ENCODE results near the gene CERS1. TPM values are rescaled to one million over a fixed set of nuclear protein-coding genes. Genes with fewer than 3 reads are reported as not detected.

The CERS1 gene
- total and polyA plus RNA-seq, 9 donors, result 0.36 to 2.6 (median 1.2) TPM

GRCh38 chr19:18833849-18834643 lies 61.9 kb downstream of the CERS1 start:
- Histone ChIP-seq H3K27ac (no peak overlapping the region), H3K27me3 (no peaks in the 10 kb centered on the region), H3K4me1 (ENCODE audit: insufficient read depth) (peaks cover 15% of the 10 kb centered on the region), H3K4me3 (peak overlapping the region; percentile 78), H3K36me3 (no peaks in the 10 kb centered on the region), H3K9me3 (no peaks in the 10 kb centered on the region)
- intact Hi-C loops (cut with DNase I), result no loop called here
- TF ChIP-seq EP300 (IDR thresholded peaks at IDR 0.05) (no peak), POLR2A (IDR thresholded peaks at IDR 0.05) (no peak)
- TF ChIP-seq, protein P1, sequence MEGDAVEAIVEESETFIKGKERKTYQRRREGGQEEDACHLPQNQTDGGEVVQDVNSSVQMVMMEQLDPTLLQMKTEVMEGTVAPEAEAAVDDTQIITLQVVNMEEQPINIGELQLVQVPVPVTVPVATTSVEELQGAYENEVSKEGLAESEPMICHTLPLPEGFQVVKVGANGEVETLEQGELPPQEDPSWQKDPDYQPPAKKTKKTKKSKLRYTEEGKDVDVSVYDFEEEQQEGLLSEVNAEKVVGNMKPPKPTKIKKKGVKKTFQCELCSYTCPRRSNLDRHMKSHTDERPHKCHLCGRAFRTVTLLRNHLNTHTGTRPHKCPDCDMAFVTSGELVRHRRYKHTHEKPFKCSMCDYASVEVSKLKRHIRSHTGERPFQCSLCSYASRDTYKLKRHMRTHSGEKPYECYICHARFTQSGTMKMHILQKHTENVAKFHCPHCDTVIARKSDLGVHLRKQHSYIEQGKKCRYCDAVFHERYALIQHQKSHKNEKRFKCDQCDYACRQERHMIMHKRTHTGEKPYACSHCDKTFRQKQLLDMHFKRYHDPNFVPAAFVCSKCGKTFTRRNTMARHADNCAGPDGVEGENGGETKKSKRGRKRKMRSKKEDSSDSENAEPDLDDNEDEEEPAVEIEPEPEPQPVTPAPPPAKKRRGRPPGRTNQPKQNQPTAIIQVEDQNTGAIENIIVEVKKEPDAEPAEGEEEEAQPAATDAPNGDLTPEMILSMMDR (IDR thresholded peaks at IDR 0.05), result no peak
- DNase-seq, result no peak
- 13 to 23% (median 18%) methylated on average over 18 of the region's 18 CpGs for WGBS, 3 donors

DNA sequence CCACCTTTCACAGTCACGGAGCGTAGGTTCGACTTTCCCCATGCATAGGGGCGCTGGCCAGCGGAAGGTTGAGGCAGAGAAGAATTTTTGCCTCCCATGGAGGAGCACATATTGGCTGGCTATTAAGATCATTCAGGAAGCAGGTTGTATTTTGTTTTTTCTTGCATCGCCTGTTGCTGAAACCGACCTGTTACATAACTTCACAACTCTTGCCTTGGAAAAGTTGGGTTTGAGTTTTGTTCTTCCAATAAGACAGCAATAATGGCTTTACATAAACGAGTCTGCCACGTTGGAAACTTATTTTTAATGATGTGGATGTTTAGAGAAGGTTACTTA lies 62.8 kb downstream of the CERS1 start:
- 2 to 4% (median 3%) methylated on average over 9 of the region's 9 CpGs for WGBS, 3 donors
- no peaks in the 10 kb centered on the region for H3K36me3 ChIP-seq
- H3K4me3 ChIP-seq, result peak overlapping the region; percentile 78
- DNase-seq, result no peak
- TF ChIP-seq EP300 (IDR thresholded peaks at IDR 0.05), result no peak
- no peak for TF ChIP-seq POLR2A (IDR thresholded peaks at IDR 0.05)
- TF ChIP-seq, protein P1 (IDR thresholded peaks at IDR 0.05), result no peak
- no peaks in the 10 kb centered on the region for H3K9me3 ChIP-seq
- no peaks in the 10 kb centered on the region for H3K27me3 ChIP-seq
- peak overlapping the region in 1 of 2 donors; percentile 33 for H3K27ac ChIP-seq
- H3K4me1 ChIP-seq (ENCODE audit: insufficient read depth), result peaks cover 15% of the 10 kb centered on the region
- intact Hi-C loops (cut with DNase I), result no loop called here

- Histone ChIP-seq H3K9me3 (no peaks in the 10 kb centered on the region), H3K4me1 (ENCODE audit: insufficient read depth) (peaks cover 15% of the 10 kb centered on the region), H3K36me3 (no peaks in the 10 kb centered on the region), H3K4me3 (peak overlapping the region; percentile 78), H3K27ac (peak overlapping the region; percentile 64 to 75), H3K27me3 (no peaks in the 10 kb centered on the region)
- no peak for TF ChIP-seq POLR2A (IDR thresholded peaks at IDR 0.05)
- TF ChIP-seq, protein P1 (IDR thresholded peaks at IDR 0.05), result no peak
- TF ChIP-seq EP300 (IDR thresholded peaks at IDR 0.05), result no peak
- peak in 3 of 5 donors; percentile 33 to 67 (median 44) for DNase-seq
- WGBS, 3 donors, result 0 to 1% (median 0%) methylated on average over 66 to 69 of the region's 69 CpGs
- intact Hi-C loops (cut with DNase I), result no loop called here
Measured at GRCh38 chr19:18832306-18833140, 63.4 kb downstream of the CERS1 start.

- peaks cover 15% of the 10 kb centered on the region for H3K4me1 ChIP-seq (ENCODE audit: insufficient read depth)
- peak within 1 kb of the TSS; percentile 64 to 75 for H3K27ac ChIP-seq
- no peaks in the 10 kb centered on the region for H3K27me3 ChIP-seq
- intact Hi-C loops (cut with DNase I), result no loop called here
- H3K4me3 ChIP-seq, result peak within 1 kb of the TSS; percentile 78
- TF ChIP-seq, protein P1 (IDR thresholded peaks at IDR 0.05), result peak in 1 of 3 donors; percentile 58
- TF ChIP-seq EP300 (IDR thresholded peaks at IDR 0.05) (no peak), POLR2A (IDR thresholded peaks at IDR 0.05) (peak; percentile 84)
- DNase-seq, result peak; percentile 90 to 96 (median 95)
- H3K9me3 ChIP-seq, result peaks cover 0 to 5% of the 10 kb centered on the region in 2 donors
- 0 to 1% (median 1%) methylated on average over 22 to 95 of the region's 96 CpGs for WGBS, 3 donors
- H3K36me3 ChIP-seq, result no peaks in the 10 kb centered on the region
Measured at GRCh38 chr19:18831524-18832305, 64.2 kb downstream of the CERS1 start, which contains the start of gene UPF1. Gene UPF1, plus strand, starts transcription at chr19:18831959. Its CDS starts 251 bp downstream, at chr19:18832210.

Measured in ovary (tissue), 9 donors.